GM12878 (cell line): ENCODE results near the gene DIS3L2. TPM values are rescaled to one million over a fixed set of nuclear protein-coding genes. Genes with fewer than 3 reads are reported as not detected.

ENCODE experiments used
- ATAC-seq: fragments of 200-7000 bp; cut with Tn5 transposase; 3 replicates; pipeline ENCODE4 v1.9.1; 2020; ENCODE audit warnings: mild to moderate bottlenecking, moderate library complexity
- BruUV-seq: library from RNA; stranded (reverse); fragments of 400-500 nt; replicated peaks from 2 replicates; lab custom pipeline; 2021; lab: Mats Ljungman, UMichigan
- CTCF ChIA-PET: fragments of 300-600 bp; sonication (Branson Sonifier 250); formaldehyde crosslinking; extraction: SDS; loops from one replicate; lab custom pipeline; 2021; ENCODE audit warnings: inconsistent platforms; lab: Yijun Ruan, JAX
- POLR2A ChIA-PET: fragments of 350-600 bp; formaldehyde crosslinking; extraction: SDS; loops from one replicate; lab custom pipeline; 2021; ENCODE audit warnings: inconsistent platforms; lab: Charles Lee
- RAD21 ChIA-PET: fragments of 300-600 bp; sonication (Branson Sonifier 250); formaldehyde crosslinking; loops from one replicate; lab custom pipeline; 2023; ENCODE audit warnings: antibody characterized with exemption; ENCODE audit not compliant: unreplicated experiment; lab: Charles Lee
- SMC1A ChIA-PET: fragments of 300-600 bp; sonication (Branson Sonifier 250); formaldehyde crosslinking; loops from one replicate; lab custom pipeline; 2023; ENCODE audit not compliant: unreplicated experiment, uncharacterized antibody; lab: Charles Lee
- DNase-seq: peaks from one replicate; pipeline ENCODE4 v3.0.0-alpha.2; 2011; ENCODE audit warnings: low read depth, low spot score
- FAIRE-seq: peaks from 3 replicates; lab custom pipeline; 2011; peaks lifted over from hg19 to GRCh38; lab: Jason Lieb, UNC
- H2AFZ ChIP-seq: 2 replicates; pipeline ENCODE4 v1.6.0; 2011; ENCODE audit warnings: low read depth, low read length, control low read depth; ENCODE audit not compliant: control insufficient read depth
- H3K27ac ChIP-seq: 2 replicates; pipeline ENCODE4 v1.5.1; 2011; ENCODE audit warnings: control low read depth; ENCODE audit not compliant: control insufficient read depth, insufficient read depth
- H3K27me3 ChIP-seq, 2 experiments: replicated peaks in 1 of 2; 2 replicates each; pipeline versions ENCODE4 v1.6.0 to v1.6.1; 2011; ENCODE audit warnings: low read length in 1 of 2; ENCODE audit not compliant: control insufficient read depth in 2 of 2, insufficient read depth in 2 of 2
- H3K36me3 ChIP-seq, 2 experiments: 2 replicates each; pipeline ENCODE4 v1.5.1; 2011; ENCODE audit warnings: low read length in 1 of 2; ENCODE audit not compliant: control insufficient read depth in 2 of 2, insufficient read depth in 2 of 2
- H3K4me1 ChIP-seq: 2 replicates; pipeline ENCODE4 v1.6.1; 2011; ENCODE audit warnings: mild to moderate bottlenecking, low read length, moderate library complexity, mixed read lengths; ENCODE audit not compliant: control insufficient read depth, insufficient read depth
- H3K4me2 ChIP-seq: 2 replicates; pipeline ENCODE4 v1.6.0; 2011; ENCODE audit warnings: control low read depth; ENCODE audit not compliant: control insufficient read depth, insufficient read depth
- H3K4me3 ChIP-seq: fragments of 200-600 bp; sonication (generic); 2 replicates; pipeline ENCODE4 v1.5.1; 2016
- H3K79me2 ChIP-seq: 2 replicates; pipeline ENCODE4 v1.6.0; 2011; ENCODE audit warnings: low read length; ENCODE audit not compliant: control insufficient read depth, insufficient read depth
- H3K9ac ChIP-seq: 2 replicates; pipeline ENCODE4 v1.8.0; 2011; ENCODE audit warnings: low read length, control low read depth, mixed read lengths; ENCODE audit not compliant: control insufficient read depth, insufficient read depth
- H3K9me3 ChIP-seq: replicated peaks from 3 replicates; pipeline ENCODE4 v1.5.1; 2011; ENCODE audit warnings: mild to moderate bottlenecking, low read length; ENCODE audit not compliant: control insufficient read depth, insufficient read depth
- H4K20me1 ChIP-seq: 2 replicates; pipeline ENCODE4 v1.6.0; 2011; ENCODE audit not compliant: control insufficient read depth, insufficient read depth
- CBFB ChIP-seq: IDR thresholded peaks from 2 replicates; pipeline ENCODE4 v1.6.1; 2016; ENCODE audit warnings: antibody characterized with exemption, low read depth
- FOXM1 ChIP-seq: IDR thresholded peaks from 2 replicates; pipeline ENCODE4 v1.6.1; 2012; ENCODE audit warnings: low read depth, mild to moderate bottlenecking, inconsistent platforms, low read length, moderate library complexity
- MTA3 ChIP-seq: IDR thresholded peaks from 2 replicates; pipeline ENCODE4 v1.6.1; 2012; ENCODE audit warnings: low read length, inconsistent platforms, borderline replicate concordance
- MYC ChIP-seq: IDR thresholded peaks from 2 replicates; pipeline ENCODE4 v1.6.1; 2011; ENCODE audit warnings: mild to moderate bottlenecking, low read length, moderate library complexity, inconsistent platforms; ENCODE audit not compliant: insufficient read depth, insufficient replicate concordance, insufficient read length, severe bottlenecking
- PML ChIP-seq: IDR thresholded peaks from 2 replicates; pipeline ENCODE4 v1.6.1; 2012; ENCODE audit warnings: low read length, inconsistent platforms
- RAD21 ChIP-seq: IDR thresholded peaks from 2 replicates; pipeline ENCODE4 v1.6.1; 2011; ENCODE audit warnings: mild to moderate bottlenecking, low read depth, low read length, moderate library complexity; ENCODE audit not compliant: insufficient read depth
- RFX5 ChIP-seq: IDR thresholded peaks from 2 replicates; pipeline ENCODE4 v1.6.1; 2011; ENCODE audit warnings: low read depth, low read length, improper control_type of control experiment
- SP1 ChIP-seq: IDR thresholded peaks from one replicate; pipeline ENCODE4 v1.6.1; 2011; ENCODE audit warnings: low read depth, low read length
- TARDBP ChIP-seq: IDR thresholded peaks from 2 replicates; pipeline ENCODE4 v1.6.1; 2016; ENCODE audit warnings: borderline replicate concordance
- TCF12 ChIP-seq: IDR thresholded peaks from 2 replicates; pipeline ENCODE4 v1.6.1; 2011; ENCODE audit warnings: low read depth, mild to moderate bottlenecking, low read length
- TCF3 ChIP-seq: IDR thresholded peaks from 2 replicates; pipeline ENCODE4 v1.6.1; 2012; ENCODE audit warnings: low read depth, mild to moderate bottlenecking, low read length, borderline replicate concordance; ENCODE audit not compliant: insufficient read depth
- ZNF207 ChIP-seq: fragments of 450-650 bp; IDR thresholded peaks from 2 replicates; pipeline ENCODE4 v1.6.1; 2014; ENCODE audit warnings: antibody characterized with exemption, mild to moderate bottlenecking, borderline replicate concordance
- WGBS: methylation state at CpG from one replicate; pipeline ENCODE4 v1.1.6; 2016; ENCODE audit warnings: low lambda C conversion rate; ENCODE audit not compliant: insufficient replicate concordance, insufficient coverage; ENCODE audit errors: missing lambda C conversion rate; 5-methylcytosine and 5-hydroxymethylcytosine counted together
- in situ Hi-C: fragments of 300-500 bp; cut with MboI; formaldehyde crosslinking; loops from 9 replicates; pipeline ENCODE4 v1.14.3; 2018; ENCODE audit warnings: mixed read lengths
- intact Hi-C: fragments of 100-400 bp; cut with micrococcal nuclease; formaldehyde crosslinking; loops from one replicate; pipeline ENCODE4 v1.14.2; 2022; ENCODE audit not compliant: unreplicated experiment
- polyA plus RNA-seq, 11 experiments: library from polyadenylated mRNA; depleted of rRNA in 4 of 11; unstranded in 6 of 11; stranded (reverse) in 5 of 11; fragments of >200 nt; fragmentation: Nextera tagmentation in 4 of 11; fragmentation: Illumina TruSeq in 1 of 11; extraction: Ambion mirVana in 4 of 11; extraction: Trizol in 1 of 11; gene quantifications; 1 replicate in 1 of 11; 2 replicates in 10 of 11; pipeline versions ENCODE4 v1.2.1 to v1.2.3, GENCODE V29; 2011 to 2016; ENCODE audit warnings: inconsistent platforms in 2 of 11, missing spikeins in 2 of 11, low read depth in 1 of 11
- total RNA-seq, 4 experiments: library from RNA; depleted of rRNA in 3 of 4; stranded (reverse); fragments of >200 nt in 3 of 4; fragmentation: Illumina TruSeq in 1 of 4; extraction: Trizol in 1 of 4; gene quantifications; 2 replicates each; pipeline versions ENCODE4 v1.2.1 to v1.2.3, GENCODE V29; 2013 to 2021
- TF ChIP-seq, protein P1 (sequence below): IDR thresholded peaks from 2 replicates; pipeline ENCODE4 v1.6.1; 2012; ENCODE audit warnings: low read depth, low read length, improper control_type of control experiment

The DIS3L2 gene
- total and polyA plus RNA-seq, 10 of the 15 experiments (the other 5 are each of a cell fraction or from before 2014, with no cell fraction given): 3.5 to 27.1 (median 16.0) TPM

DNA sequence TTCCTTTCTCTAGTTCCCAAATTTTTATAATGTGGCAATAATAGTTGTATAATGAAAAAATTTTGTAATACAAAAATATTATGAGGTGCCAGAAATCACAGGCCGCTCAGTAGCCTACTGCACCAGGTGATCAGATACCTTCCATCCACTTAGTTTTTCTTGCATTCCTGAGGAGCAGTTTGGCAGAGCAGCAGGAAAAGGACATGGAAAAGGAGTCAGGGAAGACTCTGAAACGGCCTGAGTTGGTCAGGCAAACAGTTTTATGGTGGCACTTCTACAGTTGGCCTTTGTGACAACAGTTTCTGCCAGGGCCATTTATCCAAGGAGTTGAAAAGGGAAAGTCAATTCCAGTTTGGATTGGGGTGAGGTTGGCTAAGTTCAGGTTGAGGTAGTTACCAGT lies 251.7 kb downstream of the DIS3L2 start:
- DNase-seq (no peak), ATAC-seq (no peak), FAIRE-seq (no peak)
- Histone ChIP-seq H3K9me3 (no peaks in the 10 kb centered on the region), H3K36me3 (peaks cover 2 to 8% of the 10 kb centered on the region in 2 experiments; a peak in 3 of 4 replicates), H3K9ac (no peak overlapping the region), H3K4me1 (peaks cover 7% of the 10 kb centered on the region), H2AFZ (no peak overlapping the region), H3K4me2 (no peak overlapping the region), H4K20me1 (no peaks in the 10 kb centered on the region), H3K27ac (no peak overlapping the region), H3K27me3 (no peaks in the 10 kb centered on the region), H3K79me2 (no peaks in the 10 kb centered on the region), H3K4me3 (no peak overlapping the region)
- 71% methylated on average over 2 of the region's 2 CpGs for WGBS
- ChIA-PET CTCF (no interaction called here), POLR2A (no interaction called here), RAD21 (no interaction called here), SMC1A (no interaction called here)
- no TSS peak for BruUV-seq
- TF ChIP-seq RAD21: no peak
- no peak for TF ChIP-seq CBFB
- no peak for TF ChIP-seq TCF3
- TF ChIP-seq MYC: no peak
- no peak for TF ChIP-seq RFX5
- TF ChIP-seq MTA3: no peak
- no peak for TF ChIP-seq ZNF207
- TF ChIP-seq SP1: no peak
- intact Hi-C loops (no loop called here), in situ Hi-C loops (no loop called here)

DNA sequence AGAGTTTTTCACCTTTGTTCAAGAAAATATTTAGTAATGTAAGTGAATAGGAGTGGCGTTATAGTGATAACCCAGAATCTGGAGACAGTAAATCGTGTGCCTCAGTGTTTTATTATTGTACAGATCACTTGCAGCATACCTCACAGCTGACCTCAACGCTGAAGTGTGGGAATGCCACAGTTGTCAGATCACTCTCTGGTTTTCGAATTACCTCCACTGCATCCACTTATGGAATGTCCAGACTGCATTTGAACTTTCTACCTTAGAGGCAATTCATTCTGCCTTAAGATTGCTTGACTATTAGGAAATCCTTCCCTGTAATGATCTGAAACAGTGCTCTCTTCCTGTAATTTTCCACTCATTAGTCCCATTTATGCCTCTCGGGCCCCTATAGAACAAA lies 252.5 kb downstream of the DIS3L2 start:
- intact Hi-C loops (no loop called here), in situ Hi-C loops (no loop called here)
- ChIA-PET SMC1A (no interaction called here), CTCF (no interaction called here)
- DNase-seq (no peak), FAIRE-seq (no peak), ATAC-seq (no peak)
- no peaks in the 10 kb centered on the region for H3K9me3 ChIP-seq
- H2AFZ ChIP-seq: no peak overlapping the region
- H3K4me1 ChIP-seq: peaks cover 7% of the 10 kb centered on the region
- H3K9ac ChIP-seq: no peak overlapping the region
- TF ChIP-seq FOXM1 (no peak), TCF12 (no peak), TARDBP (no peak), PML (no peak)
- TF ChIP-seq, protein P1, sequence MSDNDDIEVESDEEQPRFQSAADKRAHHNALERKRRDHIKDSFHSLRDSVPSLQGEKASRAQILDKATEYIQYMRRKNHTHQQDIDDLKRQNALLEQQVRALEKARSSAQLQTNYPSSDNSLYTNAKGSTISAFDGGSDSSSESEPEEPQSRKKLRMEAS: no peak
- TF ChIP-seq, all 136 proteins: peak for 0
- Histone ChIP-seq H3K27ac (no peak overlapping the region), H3K27me3 (no peaks in the 10 kb centered on the region), H3K79me2 (no peaks in the 10 kb centered on the region), H3K36me3 (peaks cover 2 to 8% of the 10 kb centered on the region in 2 experiments; a peak in 3 of 4 replicates), H4K20me1 (no peaks in the 10 kb centered on the region), H3K4me2 (no peak overlapping the region), H3K4me3 (no peak overlapping the region)
- no TSS peak for BruUV-seq
- POLR2A ChIA-PET: no interaction called here
- 85% methylated on average over 5 of the region's 5 CpGs for WGBS
- RAD21 ChIA-PET: no interaction called here
